Loucy (cell line): ENCODE data around the gene CSH1.
"Not testable (repeated sequence)": the region's sequence is repeated elsewhere in the genome, so short reads cannot be mapped to it uniquely, and the experiment has no call there.

Source experiments
- H2AFZ ChIP-seq: fragments of 200-600 bp; sonication (generic); 2 replicates; pipeline ENCODE4 v1.6.0; 2016; ENCODE audit warnings: antibody characterized with exemption, mild to moderate bottlenecking, low read length, moderate library complexity
- H3F3A ChIP-seq: fragments of 200-600 bp; 2 replicates; pipeline ENCODE4 v1.6.0; 2016; ENCODE audit warnings: antibody characterized with exemption, low read depth, mild to moderate bottlenecking
- H3K27me3 ChIP-seq: fragments of 200-600 bp; sonication (generic); 2 replicates; pipeline ENCODE4 v1.6.1; 2014; ENCODE audit warnings: low read length, mild to moderate bottlenecking; ENCODE audit not compliant: insufficient read depth, poor library complexity, severe bottlenecking
- H3K36me3 ChIP-seq: fragments of 200-600 bp; sonication (generic); 2 replicates; pipeline ENCODE4 v1.6.1; 2016; ENCODE audit warnings: low read length; ENCODE audit not compliant: insufficient read depth
- H3K4me1 ChIP-seq: fragments of 200-600 bp; sonication (generic); 2 replicates; pipeline ENCODE4 v1.5.1; 2014; ENCODE audit warnings: low read length, mild to moderate bottlenecking; ENCODE audit not compliant: insufficient read depth, poor library complexity, severe bottlenecking
- H3K4me2 ChIP-seq: fragments of 200-600 bp; sonication (generic); 2 replicates; pipeline ENCODE4 v1.6.0; 2014; ENCODE audit warnings: antibody characterized with exemption, low read length, low read depth, mild to moderate bottlenecking; ENCODE audit not compliant: poor library complexity, severe bottlenecking
- H3K4me3 ChIP-seq: fragments of 200-600 bp; sonication (generic); 2 replicates; pipeline ENCODE4 v1.5.1; 2014; ENCODE audit warnings: low read length, mild to moderate bottlenecking, mixed read lengths; ENCODE audit not compliant: poor library complexity, severe bottlenecking
- H3K79me2 ChIP-seq: fragments of 200-600 bp; sonication (generic); 2 replicates; pipeline ENCODE4 v1.6.1; 2014; ENCODE audit warnings: low read length; ENCODE audit not compliant: insufficient read depth
- H3K9ac ChIP-seq: fragments of 200-600 bp; sonication (generic); 2 replicates; pipeline ENCODE4 v1.6.0; 2014; ENCODE audit warnings: mild to moderate bottlenecking, low read depth, low read length, moderate library complexity; ENCODE audit not compliant: poor library complexity, severe bottlenecking
- H3K9me2 ChIP-seq: fragments of 200-600 bp; sonication (generic); replicated peaks from 2 replicates; pipeline ENCODE4 v1.6.1; 2016; ENCODE audit warnings: low read depth, low read length, mixed read lengths
- H3K9me3 ChIP-seq: fragments of 200-600 bp; sonication (generic); 2 replicates; pipeline ENCODE4 v1.6.1; 2014; ENCODE audit warnings: mild to moderate bottlenecking, antibody characterized with exemption, low read length, low read depth; ENCODE audit not compliant: insufficient read depth
- H4K20me1 ChIP-seq: fragments of 200-600 bp; sonication (generic); 2 replicates; pipeline ENCODE4 v1.6.0; 2014; ENCODE audit warnings: antibody characterized with exemption, low read length, mild to moderate bottlenecking; ENCODE audit not compliant: insufficient read depth, poor library complexity, severe bottlenecking
- CTCF ChIP-seq: fragments of 200-600 bp; sonication (generic); conservative IDR thresholded peaks from 2 replicates; pipeline ENCODE4 v1.5.1; 2014; ENCODE audit warnings: mild to moderate bottlenecking, antibody characterized with exemption, low read length

CSH1 gene

DNA sequence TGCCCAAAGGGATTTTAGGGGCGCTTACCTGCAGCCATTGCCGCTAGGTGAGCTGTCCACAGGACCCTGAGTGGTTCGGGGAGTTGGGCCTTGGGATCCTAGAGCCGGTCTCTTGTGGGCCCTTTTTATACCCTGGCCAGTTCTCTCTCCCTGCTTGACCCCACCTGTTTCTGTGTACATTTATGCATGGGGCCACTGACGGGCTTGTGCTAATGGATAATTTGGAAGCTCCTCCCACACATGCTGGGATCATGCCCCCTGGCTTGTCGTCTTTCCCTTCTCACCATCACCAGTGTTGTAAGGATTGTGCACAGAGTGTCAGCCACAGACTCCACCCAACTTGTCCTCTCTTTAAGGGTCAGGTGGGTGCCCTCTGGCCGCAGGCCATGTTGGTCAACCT, 22.8 kb downstream of the CSH1 start, which contains the start of gene CSH2:
CSH2 (minus strand) TSS at position 101 of the 400 bp plus-strand sequence; CDS start at position 38, 63 bp downstream.
- H3K4me1 ChIP-seq, H4K20me1 ChIP-seq, H2AFZ ChIP-seq, H3K27me3 ChIP-seq, H3K36me3 ChIP-seq, H3K4me2 ChIP-seq, H3F3A ChIP-seq, H3K9me2 ChIP-seq, H3K9ac ChIP-seq, H3K79me2 ChIP-seq, H3K4me3 ChIP-seq, H3K9me3 ChIP-seq: not testable (repeated sequence)

DNA sequence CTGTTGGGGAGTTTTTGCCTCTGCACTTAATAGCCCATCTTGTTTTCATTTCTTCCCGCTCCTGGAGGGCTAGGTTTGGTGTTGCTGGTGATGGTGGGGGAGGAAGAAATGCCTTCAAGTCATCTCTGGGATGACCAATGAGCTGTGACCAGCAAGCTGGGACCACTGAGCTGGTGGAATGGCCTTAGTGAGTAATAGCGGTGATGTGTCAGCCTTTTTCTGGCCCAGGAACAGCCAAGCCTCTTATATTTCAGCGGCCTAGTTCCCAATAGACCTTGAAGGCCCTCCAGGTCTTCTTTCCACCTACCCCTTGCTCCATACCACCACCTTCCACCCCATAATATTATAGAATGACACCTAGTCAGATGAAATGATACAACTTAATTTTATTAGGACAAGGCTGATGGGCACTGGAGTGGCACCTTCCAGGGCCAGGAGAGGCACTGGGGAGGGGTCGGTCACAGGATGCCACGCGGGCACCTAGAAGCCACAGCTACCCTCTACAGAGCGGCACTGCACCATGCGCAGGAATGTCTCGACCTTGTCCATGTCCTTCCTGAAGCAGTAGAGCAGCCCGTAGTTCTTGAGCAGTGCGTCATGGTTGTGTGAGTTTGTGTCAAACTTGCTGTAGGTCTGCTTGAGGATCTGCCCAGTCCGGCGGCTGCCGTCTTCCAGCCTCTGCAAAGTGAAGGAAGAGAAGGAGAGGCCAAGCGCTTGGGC, 24.6 kb downstream of the CSH1 start:
- H3K4me1 ChIP-seq, H3K79me2 ChIP-seq, H3F3A ChIP-seq, H3K4me2 ChIP-seq, H3K9me2 ChIP-seq, H3K36me3 ChIP-seq, H2AFZ ChIP-seq, H3K9me3 ChIP-seq, H3K27me3 ChIP-seq, H4K20me1 ChIP-seq, H3K4me3 ChIP-seq, H3K9ac ChIP-seq: not testable (repeated sequence)

GRCh38 chr17:63870292-63870665, 26.1 kb downstream of the CSH1 start:
- H3K4me1 ChIP-seq, H3K36me3 ChIP-seq, H3K4me2 ChIP-seq, H2AFZ ChIP-seq, H4K20me1 ChIP-seq, H3F3A ChIP-seq, H3K9ac ChIP-seq, H3K4me3 ChIP-seq, H3K9me2 ChIP-seq, H3K9me3 ChIP-seq, H3K27me3 ChIP-seq, H3K79me2 ChIP-seq: not testable (repeated sequence)
- 0 out of 2 replicates have a peak, but pooled peaks have one; percentile 2 for TF ChIP-seq CTCF

DNA sequence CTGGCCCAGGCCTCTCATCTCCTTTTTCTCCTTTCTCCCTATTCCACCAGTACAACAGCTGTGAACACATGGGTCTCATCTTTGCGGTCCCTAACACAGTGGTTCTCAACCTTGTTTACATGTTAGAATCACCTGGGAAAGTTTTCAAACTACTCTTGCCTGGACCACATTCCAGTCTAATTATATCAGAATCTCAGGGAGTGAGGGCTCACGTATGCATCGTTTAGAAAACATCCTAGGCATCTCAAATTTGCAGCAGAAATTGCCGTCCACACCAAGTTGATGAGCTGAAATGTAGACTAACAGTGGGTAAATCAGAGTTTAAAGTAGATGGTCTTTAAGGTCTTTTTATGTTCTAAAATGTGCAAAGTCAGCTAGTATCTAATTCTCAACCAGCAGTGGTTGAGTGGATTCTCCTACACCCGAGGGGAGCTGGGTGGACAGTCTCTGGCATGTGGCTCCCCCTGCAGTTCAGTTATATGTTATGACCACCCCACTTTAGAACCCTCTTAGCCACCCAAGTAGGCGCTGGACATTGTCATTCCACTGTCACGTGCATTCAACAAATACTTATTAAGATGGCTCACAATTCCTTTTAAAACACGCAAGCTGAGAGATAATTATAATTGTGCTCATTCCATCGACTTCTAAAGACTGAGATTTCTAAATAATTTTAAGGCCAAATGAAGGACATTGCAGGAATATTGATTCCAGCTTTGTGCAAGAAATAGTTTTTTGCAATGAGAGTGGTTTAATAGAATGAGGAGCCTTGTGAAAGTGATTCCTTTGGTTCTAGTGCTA, 26.7 kb downstream of the CSH1 start:
- not testable (repeated sequence) for H3K9ac ChIP-seq, H4K20me1 ChIP-seq, H3K4me3 ChIP-seq, H3K9me2 ChIP-seq, H3K4me1 ChIP-seq, H2AFZ ChIP-seq, H3K27me3 ChIP-seq, H3K4me2 ChIP-seq, H3K36me3 ChIP-seq, H3F3A ChIP-seq, H3K79me2 ChIP-seq, H3K9me3 ChIP-seq
- peak; percentile 56 for TF ChIP-seq CTCF

GRCh38 chr17:63866625-63867024, 29.7 kb downstream of the CSH1 start:
- H3K79me2 ChIP-seq, H3K4me2 ChIP-seq, H4K20me1 ChIP-seq, H3K9me2 ChIP-seq, H3K9me3 ChIP-seq, H3K36me3 ChIP-seq, H3F3A ChIP-seq, H3K27me3 ChIP-seq, H3K9ac ChIP-seq, H3K4me3 ChIP-seq, H3K4me1 ChIP-seq: not testable (repeated sequence)
- peak overlapping the region; percentile 72 for H2AFZ ChIP-seq
